Activated naive CD4-positive, alpha-beta T cell treated with anti-CD3 and anti-CD28 coated beads for 36 hours (primary cell): ENCODE measurements around the gene LRRC42. TPM values are rescaled to one million over a fixed set of nuclear protein-coding genes. Genes with fewer than 3 reads are reported as not detected.
A peak's percentile ranks its signal among the peaks of the same experiment; 100 is the strongest.

Experiments
- CTCF ChIA-PET: fragments of 350-600 bp; sonication (Branson Sonifier 250); formaldehyde crosslinking; loops from one replicate; lab custom pipeline; 2021; ENCODE audit warnings: antibody characterized with exemption; lab: Charles Lee
- DNase-seq: peaks from one replicate; pipeline ENCODE4 v3.0.0-alpha.2; 2020
- H3K27ac Mint-ChIP-seq: one replicate; pipeline ENCODE4 v1.8.0; 2021; ENCODE audit warnings: mild to moderate bottlenecking, mixed read lengths
- H3K27me3 Mint-ChIP-seq: one replicate; pipeline ENCODE4 v1.8.0; 2021; ENCODE audit warnings: low read depth, mixed read lengths
- H3K36me3 Mint-ChIP-seq: one replicate; pipeline ENCODE4 v1.8.0; 2021; ENCODE audit warnings: low read depth, mixed read lengths
- H3K4me1 Mint-ChIP-seq: one replicate; pipeline ENCODE4 v1.8.0; 2021; ENCODE audit warnings: low read depth, mixed read lengths
- H3K4me3 Mint-ChIP-seq: one replicate; pipeline ENCODE4 v1.8.0; 2021; ENCODE audit warnings: mild to moderate bottlenecking, moderate library complexity, mixed read lengths
- H3K9me3 Mint-ChIP-seq: one replicate; pipeline ENCODE4 v1.8.0; 2021; ENCODE audit warnings: mixed read lengths
- intact Hi-C: fragments of 100-400 bp; cut with micrococcal nuclease; formaldehyde crosslinking; loops from one replicate; pipeline ENCODE4 v1.15.1; 2023
- total RNA-seq, 2 experiments: library from RNA; stranded (reverse); gene quantifications; one replicate each; pipeline ENCODE4 v1.2.3, GENCODE V29; 2021

LRRC42 gene
- total RNA-seq, 2 experiments from 2014 or later = 19.9 to 21.3 TPM

GRCh38 chr1:53944469-53945182 is 1.5 kb upstream of the LRRC42 start:
- CTCF ChIA-PET = interaction anchor here (0.6 to 3.3 kb wide), 7 partner anchors 10 to 105 kb away, joined by 3 to 23 read pairs (median 4); no protein-coding TSS in a partner anchor
- H3K4me3 Mint-ChIP-seq = peak overlapping the region; percentile 90
- H3K27me3 Mint-ChIP-seq = no peaks in the 10 kb centered on the region
- peak overlapping the region; percentile 87 for H3K27ac Mint-ChIP-seq
- no peaks in the 10 kb centered on the region for H3K9me3 Mint-ChIP-seq
- DNase-seq = peak; percentile 16
- peaks cover 47% of the 10 kb centered on the region for H3K4me1 Mint-ChIP-seq
- intact Hi-C loops = loop anchor here (1.0 to 5.0 kb wide), 7 partner anchors 255 to 858 kb away; partner anchors contain the start of genes CZIB, MAGOH, TTC22 and TTC4
- H3K36me3 Mint-ChIP-seq = peaks cover 11% of the 10 kb centered on the region

- peaks cover 47% of the 10 kb centered on the region for H3K4me1 Mint-ChIP-seq
- no peak for DNase-seq
These were observed 1.0 kb upstream of the LRRC42 start for GRCh38 chr1:53945183-53945432.

GRCh38 chr1:53945433-53946251 is 508 bp upstream of the LRRC42 start, which contains the start of gene IFT25:
TSS of gene IFT25 (minus strand) at chr1:53945699. CDS start at chr1:53940082, 5,617 bp downstream.
- CTCF ChIA-PET = interaction anchor here (1.0 to 3.3 kb wide), 8 partner anchors 11 to 104 kb away, joined by 3 to 23 read pairs (median 6); partner anchors contain the start of gene YIPF1
- peak; percentile 99 for DNase-seq
- peak within 1 kb of the TSS; percentile 87 for H3K27ac Mint-ChIP-seq
- intact Hi-C loops = loop anchor here (1.0 to 5.0 kb wide), 11 partner anchors 56 to 857 kb away; partner anchors contain the start of genes CZIB, MAGOH, NDC1 and PARS2
- no peaks in the 10 kb centered on the region for H3K27me3 Mint-ChIP-seq
- H3K4me3 Mint-ChIP-seq = peak within 1 kb of the TSS; percentile 90
- H3K36me3 Mint-ChIP-seq = peaks cover 8% of the 10 kb centered on the region
- no peaks in the 10 kb centered on the region for H3K9me3 Mint-ChIP-seq
- H3K4me1 Mint-ChIP-seq = peaks cover 45% of the 10 kb centered on the region

More at GRCh38 chr1:53945183-53945432, 1.0 kb upstream of the LRRC42 start:
- Mint-ChIP-seq H3K4me3 (peak overlapping the region; percentile 90), H3K27me3 (no peaks in the 10 kb centered on the region), H3K27ac (peak overlapping the region; percentile 87), H3K36me3 (peaks cover 10% of the 10 kb centered on the region), H3K9me3 (no peaks in the 10 kb centered on the region)
- intact Hi-C loops = loop anchor here (1.0 to 5.0 kb wide), 7 partner anchors 254 to 857 kb away; partner anchors contain the start of genes CZIB, MAGOH, TTC22 and TTC4
- CTCF ChIA-PET = interaction anchor here (1.0 to 3.3 kb wide), 7 partner anchors 9 to 105 kb away, joined by 3 to 23 read pairs (median 8); partner anchors contain the start of gene YIPF1

DNA sequence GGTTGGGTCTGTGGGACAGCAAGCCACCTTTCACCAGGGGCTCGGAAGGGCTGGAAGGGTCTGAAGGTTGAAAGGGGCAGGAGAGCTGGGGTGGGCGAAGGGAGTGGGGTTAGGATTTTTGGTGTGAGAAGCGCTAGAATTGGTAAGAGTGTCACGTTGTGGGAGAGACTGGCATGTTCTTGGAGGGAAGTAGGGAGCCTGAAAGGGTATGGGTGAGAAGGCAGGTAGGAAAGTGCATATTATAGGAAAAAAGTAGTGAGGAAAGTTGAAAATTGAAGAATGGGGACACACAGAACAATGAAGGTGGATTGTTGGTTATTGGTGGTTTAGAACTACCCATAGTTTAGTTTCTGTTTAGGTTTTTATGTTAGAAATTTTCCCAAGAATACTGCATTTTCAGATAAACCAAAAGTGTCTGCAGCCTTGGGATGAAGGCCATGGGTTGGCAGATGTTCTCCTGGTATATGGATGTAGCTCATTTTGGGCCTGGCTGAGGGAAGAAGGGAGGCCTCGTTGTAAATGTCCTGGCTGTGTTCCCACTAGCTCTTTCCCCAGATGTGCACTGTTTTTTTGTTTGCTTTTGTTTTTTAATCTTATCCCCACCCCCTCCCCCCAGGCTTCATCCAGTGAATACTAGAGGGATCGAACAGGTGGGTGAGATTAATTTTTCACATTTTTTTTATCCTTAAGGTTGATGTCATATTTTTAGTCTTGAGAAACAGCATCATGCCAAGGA is 1.2 kb downstream of the LRRC42 start:
- H3K4me1 Mint-ChIP-seq = peaks cover 45% of the 10 kb centered on the region
- peaks cover 8% of the 10 kb centered on the region for H3K36me3 Mint-ChIP-seq
- peak overlapping the region; percentile 75 for H3K4me3 Mint-ChIP-seq
- CTCF ChIA-PET = interaction anchor here (0.8 to 7.6 kb wide), 14 partner anchors 9 to 87 kb away, joined by 3 to 112 read pairs (median 4); no protein-coding TSS in a partner anchor
- peak overlapping the region; percentile 59 for H3K27ac Mint-ChIP-seq
- no peaks in the 10 kb centered on the region for H3K27me3 Mint-ChIP-seq
- no peaks in the 10 kb centered on the region for H3K9me3 Mint-ChIP-seq
- no peak for DNase-seq
- intact Hi-C loops = loop anchor here (5.0 kb wide), 5 partner anchors 455 to 855 kb away; partner anchors contain the start of genes CZIB, MAGOH, TTC22 and TTC4

GRCh38 chr1:53948291-53948690 is 2.1 kb downstream of the LRRC42 start:
- CTCF ChIA-PET = interaction anchor here (0.6 to 7.6 kb wide), 15 partner anchors 8 to 906 kb away, joined by 3 to 112 read pairs (median 5); partner anchors contain the start of gene YIPF1
- peaks cover 10% of the 10 kb centered on the region for H3K36me3 Mint-ChIP-seq

DNA sequence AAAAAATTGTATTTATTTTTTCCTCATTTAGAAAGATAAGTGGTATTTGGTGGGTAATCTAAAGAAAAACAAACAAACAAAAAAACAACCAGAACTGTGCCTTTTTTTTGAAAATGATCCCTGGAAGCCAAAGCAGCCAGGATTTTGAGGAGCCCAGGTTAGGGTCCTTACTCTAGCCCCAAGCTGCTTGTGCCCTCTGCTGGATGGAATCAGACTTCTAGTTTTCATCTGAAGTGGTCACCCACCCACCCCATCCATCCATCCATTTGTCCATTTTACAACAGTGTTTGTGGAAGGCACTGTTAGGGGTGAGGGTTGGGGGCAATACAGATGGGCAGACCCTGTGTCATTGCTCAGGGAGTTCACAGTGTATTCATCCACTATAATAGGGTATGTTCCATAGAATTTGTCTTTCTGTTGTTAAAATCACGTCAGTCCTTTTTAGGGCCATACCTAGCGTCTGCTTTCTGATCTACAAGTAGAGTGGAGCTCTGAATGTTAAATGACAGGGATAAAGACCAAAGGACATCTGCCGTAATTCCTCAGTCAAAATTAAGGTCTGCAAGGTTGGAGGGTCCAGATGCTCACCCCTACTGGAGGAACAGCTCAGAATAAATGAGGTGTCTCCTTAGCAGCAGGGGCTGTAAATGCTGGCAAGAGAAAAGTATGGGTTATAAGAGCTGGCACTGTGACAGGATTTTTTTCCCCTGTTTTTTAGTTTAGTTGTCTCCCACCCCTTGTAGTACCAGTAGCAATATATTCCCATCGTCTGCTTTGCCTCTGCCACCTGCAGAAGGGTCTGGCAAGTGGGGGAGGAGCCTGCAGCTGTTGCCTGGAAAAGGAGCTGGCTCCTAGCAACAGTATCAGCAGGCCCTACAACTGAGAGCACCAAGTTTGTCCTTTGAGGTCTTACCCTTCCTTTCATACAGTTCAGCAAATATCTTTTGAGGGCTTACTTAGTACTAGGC is 3.2 kb downstream of the LRRC42 start:
- Mint-ChIP-seq H3K9me3 (no peaks in the 10 kb centered on the region), H3K36me3 (peaks cover 5% of the 10 kb centered on the region), H3K4me1 (peaks cover 26% of the 10 kb centered on the region), H3K4me3 (no peak overlapping the region), H3K27ac (no peak overlapping the region), H3K27me3 (no peaks in the 10 kb centered on the region)
- intact Hi-C loops = loop anchor here (1.0 to 5.0 kb wide), 7 partner anchors 71 to 853 kb away; partner anchors contain the start of genes CZIB, MAGOH, TTC22 and TTC4
- CTCF ChIA-PET = interaction anchor here (0.6 to 7.6 kb wide), 17 partner anchors 7 to 112 kb away, joined by 3 to 112 read pairs (median 5); partner anchors contain the start of gene YIPF1
- peak; percentile 60 for DNase-seq

More at GRCh38 chr1:53948291-53948690, 2.1 kb downstream of the LRRC42 start:
- Mint-ChIP-seq H3K4me1 (peaks cover 35% of the 10 kb centered on the region), H3K4me3 (no peak overlapping the region), H3K27ac (no peak overlapping the region), H3K27me3 (no peaks in the 10 kb centered on the region), H3K9me3 (no peaks in the 10 kb centered on the region)
- no peak for DNase-seq
- intact Hi-C loops = loop anchor here (5.0 kb wide), 5 partner anchors 454 to 854 kb away; partner anchors contain the start of genes CZIB, MAGOH, TTC22 and TTC4

GRCh38 chr1:53951697-53952096 is 5.5 kb downstream of the LRRC42 start:
- Mint-ChIP-seq H3K9me3 (no peaks in the 10 kb centered on the region), H3K27ac (no peak overlapping the region), H3K36me3 (peaks cover 2% of the 10 kb centered on the region), H3K4me3 (no peak overlapping the region), H3K4me1 (peaks cover 23% of the 10 kb centered on the region), H3K27me3 (no peaks in the 10 kb centered on the region)
- CTCF ChIA-PET = interaction anchor here (7.6 kb wide), 1 partner anchor 91 kb away, joined by 112 read pairs; no protein-coding TSS in a partner anchor
- no peak for DNase-seq
- intact Hi-C loops = no loop called here

DNA sequence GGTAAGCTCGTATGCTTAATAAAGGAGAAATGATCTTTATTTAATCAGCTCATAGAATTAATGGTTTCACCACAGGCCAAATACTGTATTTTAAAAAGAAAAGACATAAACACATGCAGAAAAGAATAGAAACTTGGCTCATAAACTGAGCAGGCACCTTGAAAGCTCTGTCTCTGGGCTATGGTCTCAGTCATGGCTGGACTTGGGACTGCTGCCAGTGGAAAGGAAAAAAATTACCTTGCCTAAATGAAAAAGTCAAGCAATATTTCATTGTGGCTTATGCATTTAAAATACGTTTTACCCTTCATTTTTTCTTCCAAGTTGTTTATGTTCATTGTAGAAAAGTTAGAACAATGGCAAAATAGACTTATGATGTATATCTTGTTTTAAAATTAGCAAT is 8.0 kb downstream of the LRRC42 start:
- Mint-ChIP-seq H3K36me3 (peaks cover 2% of the 10 kb centered on the region), H3K4me3 (no peak overlapping the region), H3K27me3 (no peaks in the 10 kb centered on the region), H3K9me3 (no peaks in the 10 kb centered on the region), H3K27ac (no peak overlapping the region), H3K4me1 (peaks cover 13% of the 10 kb centered on the region)
- intact Hi-C loops = no loop called here
- CTCF ChIA-PET = interaction anchor here (0.9 to 7.6 kb wide), 3 partner anchors 9 to 94 kb away, joined by 3 to 112 read pairs (median 3); no protein-coding TSS in a partner anchor
- DNase-seq = no peak

DNA sequence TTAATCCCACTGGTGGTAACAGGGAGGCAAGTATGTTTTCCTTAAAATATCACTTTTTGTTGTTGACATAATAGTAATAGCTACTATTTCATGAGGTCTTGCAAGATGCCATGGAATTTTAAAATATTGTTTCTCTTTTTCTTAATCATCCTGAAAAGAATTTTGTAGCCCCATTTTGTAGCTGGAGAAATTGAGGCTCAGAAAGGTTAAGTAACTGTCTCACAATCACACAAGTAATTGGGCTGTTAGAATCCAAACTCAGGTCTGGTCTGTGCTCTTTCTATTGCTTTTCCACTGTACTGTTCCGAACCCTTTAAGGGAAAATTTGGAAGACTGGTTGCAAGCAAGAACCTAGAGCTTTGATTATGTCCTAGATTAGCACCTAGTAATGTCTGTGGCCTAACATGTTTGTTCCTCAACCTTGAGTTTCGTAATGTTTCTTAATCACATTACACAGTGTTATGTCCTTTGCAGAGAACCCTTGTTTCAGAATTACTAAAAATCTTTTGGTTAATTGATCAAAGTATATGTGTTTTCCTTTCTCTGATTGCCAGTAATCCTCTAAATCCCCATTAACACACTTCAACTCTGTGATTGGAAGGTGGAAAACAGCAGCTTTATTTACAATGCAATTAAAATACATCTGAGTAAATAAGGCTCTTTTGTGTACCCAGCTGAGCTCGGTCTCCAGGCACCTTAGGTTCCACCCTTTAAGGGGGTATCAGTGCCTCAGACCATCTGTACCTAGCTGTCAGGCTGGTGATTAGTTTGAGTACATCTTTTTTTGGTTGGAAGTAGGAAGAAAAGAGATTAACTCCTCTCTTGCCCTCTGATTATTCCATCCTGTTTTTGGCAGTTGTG is 10.4 kb downstream of the LRRC42 start:
- no peaks in the 10 kb centered on the region for H3K9me3 Mint-ChIP-seq
- peak overlapping the region; percentile 56 for H3K27ac Mint-ChIP-seq
- no peak for DNase-seq
- no peak overlapping the region for H3K4me3 Mint-ChIP-seq
- CTCF ChIA-PET = interaction anchor here (1.2 to 1.4 kb wide), 4 partner anchors 8 to 96 kb away, joined by 3 to 7 read pairs (median 4); no protein-coding TSS in a partner anchor
- intact Hi-C loops = no loop called here
- H3K4me1 Mint-ChIP-seq = peaks cover 11% of the 10 kb centered on the region
- H3K36me3 Mint-ChIP-seq = peaks cover 5% of the 10 kb centered on the region
- no peaks in the 10 kb centered on the region for H3K27me3 Mint-ChIP-seq
